HS-27A (cell line): ENCODE measurements around the gene TNFRSF18.
"Not testable (repeated sequence)": the region's sequence is repeated elsewhere in the genome, so short reads cannot be mapped to it uniquely, and the experiment has no call there.

Source experiments
- DNase-seq: peaks from one replicate; pipeline ENCODE4 v3.0.0-alpha.2; 2012; ENCODE audit warnings: low read depth, missing footprints

The TNFRSF18 gene, protein sequence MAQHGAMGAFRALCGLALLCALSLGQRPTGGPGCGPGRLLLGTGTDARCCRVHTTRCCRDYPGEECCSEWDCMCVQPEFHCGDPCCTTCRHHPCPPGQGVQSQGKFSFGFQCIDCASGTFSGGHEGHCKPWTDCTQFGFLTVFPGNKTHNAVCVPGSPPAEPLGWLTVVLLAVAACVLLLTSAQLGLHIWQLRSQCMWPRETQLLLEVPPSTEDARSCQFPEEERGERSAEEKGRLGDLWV

DNA sequence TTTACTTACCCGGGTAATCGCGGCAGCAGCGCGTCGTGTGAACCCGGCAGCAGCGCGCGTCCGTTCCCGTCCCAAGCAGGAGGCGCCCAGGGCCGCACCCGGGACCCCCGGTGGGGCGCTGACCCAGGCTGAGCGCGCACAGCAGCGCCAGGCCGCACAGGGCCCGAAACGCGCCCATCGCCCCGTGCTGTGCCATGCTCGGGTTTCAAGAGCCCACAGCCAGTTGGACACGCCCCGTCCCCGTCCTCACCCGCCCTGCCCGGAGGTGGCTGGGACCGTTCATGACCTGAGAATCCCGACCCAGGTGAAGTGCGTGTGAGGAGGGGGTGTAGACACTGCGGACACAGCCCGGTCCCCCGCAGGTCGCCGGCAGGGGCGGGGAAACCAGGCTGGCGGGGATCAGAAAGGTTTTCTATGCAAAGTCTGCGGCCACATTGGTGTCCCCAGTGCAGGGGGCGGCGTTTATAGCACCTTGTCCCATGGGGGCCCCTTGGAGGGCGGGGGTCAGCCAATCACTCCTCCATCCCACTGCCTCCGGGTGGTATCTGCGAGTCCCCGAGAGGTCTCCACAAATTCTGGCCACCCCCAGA lies at the start of gene TNFRSF18:
Gene TNFRSF18, minus strand, starts transcription at position 217 of the 590 bp plus-strand sequence. Its CDS starts 21 bp downstream, at position 196.
- DNase-seq, result no peak

GRCh38 chr1:1255611-1256010 lies 49.2 kb upstream of the TNFRSF18 start:
- DNase-seq, result no peak

- DNase-seq, result no peak
Measured at GRCh38 chr1:1255078-1255477, 48.7 kb upstream of the TNFRSF18 start.

- DNase-seq, result no peak
Measured at GRCh38 chr1:1254667-1254998, 48.2 kb upstream of the TNFRSF18 start.

GRCh38 chr1:1253972-1254666 lies 47.7 kb upstream of the TNFRSF18 start:
- no peak for DNase-seq

GRCh38 chr1:1253314-1253713 lies 46.9 kb upstream of the TNFRSF18 start:
- no peak for DNase-seq

- no peak for DNase-seq
Measured at GRCh38 chr1:1250786-1251284, 44.4 kb upstream of the TNFRSF18 start.

GRCh38 chr1:1248009-1248913 lies 41.9 kb upstream of the TNFRSF18 start:
- DNase-seq, result not testable (repeated sequence)

- DNase-seq, result no peak
Measured at GRCh38 chr1:1247341-1247913, 41.0 kb upstream of the TNFRSF18 start.

DNA sequence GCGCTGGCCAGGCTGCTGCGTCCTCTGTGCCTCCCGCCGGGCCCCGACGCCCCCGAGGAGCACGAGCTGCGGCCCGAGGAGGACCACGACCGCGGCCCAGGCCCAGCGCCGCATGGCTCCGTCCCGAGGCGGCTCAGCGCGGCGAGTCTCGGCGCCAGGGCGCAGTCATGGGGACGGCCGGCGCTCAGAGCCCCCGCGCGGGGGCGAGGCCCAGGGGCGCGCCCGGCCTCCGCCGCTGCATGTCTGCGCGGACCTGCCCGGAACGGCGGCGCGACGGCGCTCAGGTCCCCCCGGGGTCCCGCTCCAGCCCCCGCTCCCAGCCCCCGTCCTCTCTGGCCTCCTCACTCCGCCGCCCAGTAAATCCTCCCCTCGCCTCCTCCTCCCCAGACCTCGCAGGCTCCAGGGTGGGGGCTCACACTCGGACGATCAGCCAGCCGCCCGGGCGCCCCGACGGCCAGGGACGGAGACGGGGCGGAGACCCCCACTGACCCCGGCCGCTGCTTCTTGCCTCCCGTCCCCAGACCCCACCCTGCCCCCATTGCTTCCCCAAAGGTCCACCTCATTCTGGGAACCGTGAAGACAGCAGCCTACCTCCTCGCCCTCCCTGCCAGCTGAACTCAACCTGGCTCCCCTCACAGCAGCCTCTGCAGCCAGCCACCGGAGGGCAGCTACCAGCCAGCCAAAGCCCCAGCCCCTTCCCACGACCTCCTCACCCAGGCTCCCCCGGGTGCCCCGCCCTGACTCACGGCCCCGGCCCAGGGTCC lies 40.4 kb upstream of the TNFRSF18 start, which contains the start of gene C1QTNF12:
Gene C1QTNF12, minus strand, starts transcription at position 146 of the 764 bp plus-strand sequence. Its CDS starts 32 bp downstream, at position 114.
- DNase-seq, result no peak

DNA sequence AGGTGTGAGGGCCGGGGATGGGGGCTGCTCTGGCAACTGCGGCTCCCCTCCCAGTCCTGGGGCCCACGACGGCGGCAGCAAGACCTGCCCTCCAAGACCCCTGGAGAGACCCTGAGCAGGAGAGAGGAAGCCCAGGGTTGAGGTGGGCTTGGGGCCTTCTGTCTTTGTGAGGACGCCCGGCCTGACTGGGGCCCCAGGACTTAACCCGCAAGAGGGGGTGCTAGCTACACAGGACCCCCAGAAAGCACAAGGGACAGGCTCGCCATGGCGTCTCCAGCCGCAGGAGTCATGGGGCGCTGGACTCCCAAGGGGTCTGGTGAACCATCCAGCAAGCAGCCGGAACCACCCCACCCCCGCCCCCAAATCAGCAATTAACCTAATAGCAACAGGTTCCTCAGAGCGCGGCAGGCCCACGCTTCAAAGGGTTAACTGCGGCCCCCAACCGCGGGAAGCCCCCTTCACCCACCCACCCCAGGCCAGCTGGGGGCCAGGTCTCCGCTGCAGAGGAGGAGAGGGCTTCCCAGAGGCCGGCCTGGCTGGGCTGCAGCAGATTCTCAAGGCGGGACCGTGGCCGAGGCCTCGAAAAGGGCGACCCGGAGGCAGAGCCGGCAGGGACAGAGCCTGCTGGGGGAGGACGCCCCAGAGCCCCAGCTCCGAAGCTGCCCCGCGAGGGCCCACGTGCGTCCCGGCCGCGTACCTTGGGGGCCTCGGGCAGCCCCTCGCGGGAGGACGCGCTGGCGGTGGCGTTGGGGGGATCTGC lies 39.6 kb upstream of the TNFRSF18 start:
- DNase-seq, result no peak

- DNase-seq, result no peak
Measured at GRCh38 chr1:1245178-1245816, 38.9 kb upstream of the TNFRSF18 start.

GRCh38 chr1:1244192-1244811 lies 37.9 kb upstream of the TNFRSF18 start:
- no peak for DNase-seq

DNA sequence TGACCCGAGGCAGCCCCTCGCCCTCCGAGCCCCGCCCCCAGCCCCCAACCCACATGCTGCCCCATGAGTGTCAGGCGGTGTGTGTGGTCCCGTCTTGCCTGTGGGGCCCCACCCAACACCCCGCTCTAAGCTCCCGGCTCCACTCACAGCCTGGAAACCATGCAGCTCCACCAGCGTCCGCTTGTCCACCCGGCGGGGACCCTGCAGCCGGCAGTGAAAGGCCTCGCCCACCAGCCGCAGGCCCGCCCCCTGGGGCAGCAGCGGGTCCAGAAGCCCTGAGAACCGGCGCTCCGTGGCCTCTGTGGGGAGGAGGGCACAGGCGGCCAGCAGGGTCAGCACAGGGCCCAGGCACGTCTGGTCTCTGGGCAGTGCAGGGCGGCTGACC lies 37.4 kb upstream of the TNFRSF18 start:
- DNase-seq, result no peak

- DNase-seq, result no peak
Measured at GRCh38 chr1:1243266-1243660, 36.9 kb upstream of the TNFRSF18 start.

- no peak for DNase-seq
Measured at GRCh38 chr1:1242461-1243265, 36.3 kb upstream of the TNFRSF18 start.

GRCh38 chr1:1241588-1242219 lies 35.3 kb upstream of the TNFRSF18 start:
- DNase-seq, result no peak
